ENCODE data around the gene PSG3.
"Not testable (repeated sequence)": the region's sequence is repeated elsewhere in the genome, so short reads cannot be mapped to it uniquely, and the experiment has no call there.

Gene PSG3

GRCh38 chr19:42740381-42740780, at the start of gene PSG3:
PSG3 (minus strand) TSS chr19:42740481; CDS start chr19:42740384, 97 bp downstream.
- not testable (repeated sequence) for DNase-seq (ENCODE audit: low spot score)

GRCh38 chr19:42788766-42789165, 48.5 kb upstream of the PSG3 start:
- not testable (repeated sequence) for DNase-seq (ENCODE audit: low spot score)

GRCh38 chr19:42787766-42788165, 47.5 kb upstream of the PSG3 start:
- DNase-seq (ENCODE audit: low spot score), result not testable (repeated sequence)

GRCh38 chr19:42776750-42777612, 36.7 kb upstream of the PSG3 start:
- DNase-seq (ENCODE audit: low spot score), result peak; percentile 52

GRCh38 chr19:42774510-42775158, 34.4 kb upstream of the PSG3 start:
- DNase-seq (ENCODE audit: low spot score), result not testable (repeated sequence)

- not testable (repeated sequence) for DNase-seq (ENCODE audit: low spot score)
Observed at GRCh38 chr19:42767319-42767718, 27.0 kb upstream of the PSG3 start.

GRCh38 chr19:42766871-42767270, 26.6 kb upstream of the PSG3 start:
- DNase-seq (ENCODE audit: low spot score), result not testable (repeated sequence)

- DNase-seq (ENCODE audit: low spot score), result no peak
Observed at GRCh38 chr19:42764836-42765235, 24.6 kb upstream of the PSG3 start.

- DNase-seq (ENCODE audit: low spot score), result no peak
Observed at GRCh38 chr19:42762789-42763188, 22.5 kb upstream of the PSG3 start.

- not testable (repeated sequence) for DNase-seq (ENCODE audit: low spot score)
Observed at GRCh38 chr19:42761924-42762295, 21.6 kb upstream of the PSG3 start.

- DNase-seq (ENCODE audit: low spot score), result not testable (repeated sequence)
Observed at GRCh38 chr19:42760954-42761923, 21.0 kb upstream of the PSG3 start.

- DNase-seq (ENCODE audit: low spot score), result peak; percentile 11
Observed at GRCh38 chr19:42758667-42759066, 18.4 kb upstream of the PSG3 start.

GRCh38 chr19:42752246-42752645, 12.0 kb upstream of the PSG3 start:
- DNase-seq (ENCODE audit: low spot score), result not testable (repeated sequence)

GRCh38 chr19:42741726-42742607, 1.7 kb upstream of the PSG3 start:
- peak; percentile 8 for DNase-seq (ENCODE audit: low spot score)

- not testable (repeated sequence) for DNase-seq (ENCODE audit: low spot score)
Observed at GRCh38 chr19:42737581-42738011, 2.7 kb downstream of the PSG3 start.

GRCh38 chr19:42728341-42728740, 11.9 kb downstream of the PSG3 start:
- not testable (repeated sequence) for DNase-seq (ENCODE audit: low spot score)

GRCh38 chr19:42714000-42714399, 26.3 kb downstream of the PSG3 start:
- DNase-seq (ENCODE audit: low spot score), result not testable (repeated sequence)

- DNase-seq (ENCODE audit: low spot score), result not testable (repeated sequence)
Observed at GRCh38 chr19:42712753-42713152, 27.5 kb downstream of the PSG3 start.

- not testable (repeated sequence) for DNase-seq (ENCODE audit: low spot score)
Observed at GRCh38 chr19:42710986-42711385, 29.3 kb downstream of the PSG3 start.

GRCh38 chr19:42697884-42698283, 42.4 kb downstream of the PSG3 start:
- no peak for DNase-seq (ENCODE audit: low spot score)

Data from NAMALWA (cell line).